SU-DHL-6 (cell line): ENCODE measurements around the gene CFAP107.
"Not testable (repeated sequence)": the region's sequence is repeated elsewhere in the genome, so short reads cannot be mapped to it uniquely, and the experiment has no call there.

ENCODE experiments used
- H2AFZ ChIP-seq: fragments of 200-600 bp; sonication (generic); 2 replicates; pipeline ENCODE4 v1.6.1; 2014; ENCODE audit warnings: low read depth, mild to moderate bottlenecking, moderate library complexity, mixed read lengths, antibody characterized with exemption, low read length; ENCODE audit not compliant: severe bottlenecking
- H3F3A ChIP-seq: fragments of 200-600 bp; shearing (Covaris generic); 2 replicates; pipeline ENCODE4 v1.6.0; 2016; ENCODE audit warnings: antibody characterized with exemption, mild to moderate bottlenecking; ENCODE audit not compliant: insufficient read depth
- H3K27ac ChIP-seq: fragments of 200-600 bp; sonication (generic); 2 replicates; pipeline ENCODE4 v1.5.1; 2016; ENCODE audit warnings: low read depth, mild to moderate bottlenecking, low read length, moderate library complexity, mixed read lengths
- H3K27me3 ChIP-seq: fragments of 200-600 bp; sonication (generic), shearing (Covaris generic); 2 replicates; pipeline ENCODE4 v1.6.0; 2014; ENCODE audit warnings: mild to moderate bottlenecking, low read length
- H3K36me3 ChIP-seq: fragments of 200-600 bp; sonication (generic); 2 replicates; pipeline ENCODE4 v1.6.1; 2014; ENCODE audit warnings: mild to moderate bottlenecking, low read length, mixed read lengths
- H3K4me2 ChIP-seq: fragments of 300-600, 200-600 bp; shearing (Covaris generic), sonication (generic); 2 replicates; pipeline ENCODE4 v1.6.0; 2014; ENCODE audit warnings: low read length, low read depth, mild to moderate bottlenecking; ENCODE audit not compliant: poor library complexity, severe bottlenecking
- H3K4me3 ChIP-seq: fragments of 200-600 bp; sonication (generic); 2 replicates; pipeline ENCODE4 v1.5.1; 2014; ENCODE audit warnings: antibody characterized with exemption, low read length, mild to moderate bottlenecking, mixed read lengths; ENCODE audit not compliant: insufficient read depth, poor library complexity, severe bottlenecking
- H3K79me2 ChIP-seq: fragments of 200-600 bp; sonication (generic); 2 replicates; pipeline ENCODE4 v1.6.1; 2014; ENCODE audit warnings: mild to moderate bottlenecking, low read length, moderate library complexity; ENCODE audit not compliant: insufficient read depth
- H3K9ac ChIP-seq: fragments of 200-600 bp; sonication (generic); 2 replicates; pipeline ENCODE4 v1.7.0; 2014; ENCODE audit warnings: mild to moderate bottlenecking, low read length
- H3K9me2 ChIP-seq: fragments of 200-600 bp; sonication (generic); replicated peaks from 2 replicates; pipeline ENCODE4 v1.6.1; 2014; ENCODE audit warnings: low read length; ENCODE audit not compliant: insufficient read depth
- H3K9me3 ChIP-seq: fragments of 200-600 bp; sonication (generic); 2 replicates; pipeline ENCODE4 v1.6.1; 2014; ENCODE audit warnings: low read length, mixed read lengths; ENCODE audit not compliant: insufficient read depth
- H4K20me1 ChIP-seq: fragments of 200-600 bp; sonication (generic); 2 replicates; pipeline ENCODE4 v1.6.1; 2014; ENCODE audit warnings: low read depth, mild to moderate bottlenecking, antibody characterized with exemption, low read length, moderate library complexity, mixed read lengths
- CTCF ChIP-seq: fragments of 200-600 bp; sonication (generic); IDR thresholded peaks from one replicate; pipeline ENCODE4 v1.5.1; 2017; ENCODE audit warnings: antibody characterized with exemption, mild to moderate bottlenecking, low read length, moderate library complexity; ENCODE audit not compliant: insufficient read depth, poor library complexity, severe bottlenecking
- EZH2phosphoT487 ChIP-seq: fragments of 200-600 bp; sonication (generic), shearing (Covaris generic); conservative IDR thresholded peaks from 2 replicates; pipeline ENCODE4 v1.6.1; 2018; ENCODE audit warnings: mild to moderate bottlenecking, antibody characterized with exemption, low read length, moderate library complexity, mixed read lengths

Gene CFAP107

GRCh38 chr1:12712076-12712475, 33.9 kb upstream of the CFAP107 start:
- TF ChIP-seq EZH2phosphoT487 (no peak), CTCF (no peak)
- no peak overlapping the region for H3K27ac ChIP-seq
- H3K9me3 ChIP-seq, result no peaks in the 10 kb centered on the region

GRCh38 chr1:12712929-12713328, 33.1 kb upstream of the CFAP107 start:
- Histone ChIP-seq H2AFZ (no peak overlapping the region), H4K20me1 (no peaks in the 10 kb centered on the region), H3K36me3 (no peaks in the 10 kb centered on the region), H3K9me3 (no peaks in the 10 kb centered on the region), H3K27me3 (no peaks in the 10 kb centered on the region), H3K9ac (no peak overlapping the region), H3K27ac (no peak overlapping the region), H3K4me3 (no peak overlapping the region), H3K4me2 (no peak overlapping the region), H3F3A (no peaks in the 10 kb centered on the region), H3K79me2 (no peaks in the 10 kb centered on the region), H3K9me2 (no peaks in the 10 kb centered on the region)
- TF ChIP-seq EZH2phosphoT487 (no peak), CTCF (no peak)

More at GRCh38 chr1:12712076-12712475, 33.9 kb upstream of the CFAP107 start:
- no peaks in the 10 kb centered on the region for H3K36me3 ChIP-seq
- H3K9ac ChIP-seq, result no peak overlapping the region
- H4K20me1 ChIP-seq, result no peaks in the 10 kb centered on the region
- H3F3A ChIP-seq, result no peaks in the 10 kb centered on the region
- no peaks in the 10 kb centered on the region for H3K9me2 ChIP-seq
- H3K79me2 ChIP-seq, result no peaks in the 10 kb centered on the region
- no peak overlapping the region for H3K4me3 ChIP-seq
- H3K4me2 ChIP-seq, result no peak overlapping the region
- no peaks in the 10 kb centered on the region for H3K27me3 ChIP-seq
- no peak overlapping the region for H2AFZ ChIP-seq

GRCh38 chr1:12713651-12714050, 32.3 kb upstream of the CFAP107 start:
- not testable (repeated sequence) for H3K27me3 ChIP-seq, H3K36me3 ChIP-seq, H3K9me2 ChIP-seq, H3K9me3 ChIP-seq, H3K9ac ChIP-seq, H2AFZ ChIP-seq, H3K4me3 ChIP-seq, H3K4me2 ChIP-seq, H3K27ac ChIP-seq, H3K79me2 ChIP-seq, H4K20me1 ChIP-seq, H3F3A ChIP-seq

- Histone ChIP-seq H3F3A (no peaks in the 10 kb centered on the region), H3K27ac (no peak overlapping the region), H3K9me2 (no peaks in the 10 kb centered on the region), H3K4me3 (no peak overlapping the region), H4K20me1 (no peaks in the 10 kb centered on the region), H3K27me3 (no peaks in the 10 kb centered on the region), H3K79me2 (no peaks in the 10 kb centered on the region), H3K36me3 (no peaks in the 10 kb centered on the region), H3K9ac (no peak overlapping the region), H2AFZ (no peak overlapping the region), H3K4me2 (no peak overlapping the region), H3K9me3 (no peaks in the 10 kb centered on the region)
- TF ChIP-seq CTCF (no peak), EZH2phosphoT487 (no peak)
Measured at GRCh38 chr1:12714710-12715475, 31.1 kb upstream of the CFAP107 start.
